ENCODE results near the gene PCGF3. TPM values are rescaled to one million over a fixed set of nuclear protein-coding genes. Genes with fewer than 3 reads are reported as not detected.
A peak's percentile ranks its signal among the peaks of the same experiment; 100 is the strongest.

The PCGF3 gene
- total RNA-seq, 2 donors from 2014 or later: 25.6 to 35.8 TPM

- intact Hi-C loops (cut with DNase I): no loop called here
- DNase-seq (ENCODE audit: low spot score): peak; percentile 78
These were observed 79.9 kb downstream of the PCGF3 start for GRCh38 chr4:785332-786073.

- peak; percentile 79 for DNase-seq (ENCODE audit: low spot score)
- intact Hi-C loops (cut with DNase I): no loop called here
These were observed 80.6 kb downstream of the PCGF3 start for GRCh38 chr4:786074-786741.

- intact Hi-C loops (cut with DNase I): no loop called here
- DNase-seq (ENCODE audit: low spot score): peak; percentile 84
These were observed 81.2 kb downstream of the PCGF3 start for GRCh38 chr4:786861-787300.

- intact Hi-C loops (cut with DNase I): no loop called here
- peak; percentile 76 for DNase-seq (ENCODE audit: low spot score)
These were observed 81.9 kb downstream of the PCGF3 start for GRCh38 chr4:787561-787981.

- intact Hi-C loops (cut with DNase I): no loop called here
- DNase-seq (ENCODE audit: low spot score): peak; percentile 61
These were observed 82.5 kb downstream of the PCGF3 start for GRCh38 chr4:788006-788635.

- intact Hi-C loops (cut with DNase I): no loop called here
- DNase-seq (ENCODE audit: low spot score): peak; percentile 74
These were observed 83.1 kb downstream of the PCGF3 start for GRCh38 chr4:788636-789297.

- peak; percentile 79 for DNase-seq (ENCODE audit: low spot score)
- intact Hi-C loops (cut with DNase I): no loop called here
These were observed 84.2 kb downstream of the PCGF3 start for GRCh38 chr4:789571-790465.

- peak; percentile 79 for DNase-seq (ENCODE audit: low spot score)
- intact Hi-C loops (cut with DNase I): no loop called here
These were observed 84.8 kb downstream of the PCGF3 start for GRCh38 chr4:790466-790820.

- DNase-seq (ENCODE audit: low spot score): peak; percentile 54
- intact Hi-C loops (cut with DNase I): no loop called here
These were observed 85.7 kb downstream of the PCGF3 start for GRCh38 chr4:791252-791897.

GRCh38 chr4:791898-792625, 86.4 kb downstream of the PCGF3 start:
- DNase-seq (ENCODE audit: low spot score): peak; percentile 80
- intact Hi-C loops (cut with DNase I): no loop called here

- DNase-seq (ENCODE audit: low spot score): peak; percentile 62
- intact Hi-C loops (cut with DNase I): no loop called here
These were observed 87.0 kb downstream of the PCGF3 start for GRCh38 chr4:792626-793092.

GRCh38 chr4:793093-793861, 87.6 kb downstream of the PCGF3 start:
- intact Hi-C loops (cut with DNase I): no loop called here
- DNase-seq (ENCODE audit: low spot score): no peak

- DNase-seq (ENCODE audit: low spot score): no peak
- intact Hi-C loops (cut with DNase I): no loop called here
These were observed 88.4 kb downstream of the PCGF3 start for GRCh38 chr4:793941-794621.

- DNase-seq (ENCODE audit: low spot score): no peak
- intact Hi-C loops (cut with DNase I): loop anchor here in 1 of 2 donors (1.0 kb wide), 1 partner anchor 31 kb away; no protein-coding TSS in a partner anchor
These were observed 89.5 kb downstream of the PCGF3 start for GRCh38 chr4:794900-795725.

- intact Hi-C loops (cut with DNase I): loop anchor here in 1 of 2 donors (1.0 kb wide), 1 partner anchor 31 kb away; no protein-coding TSS in a partner anchor
- no peak for DNase-seq (ENCODE audit: low spot score)
These were observed 90.1 kb downstream of the PCGF3 start for GRCh38 chr4:795726-796119.
